GM12801 (cell line): ENCODE measurements around the gene ICA1.

Source experiments
- TF ChIP-seq, protein P1 (sequence below): IDR thresholded peaks from one replicate; pipeline ENCODE4 v1.5.1; 2011; ENCODE audit warnings: control low read depth; ENCODE audit not compliant: insufficient read length; ENCODE audit errors: extremely low read depth

Gene ICA1

DNA sequence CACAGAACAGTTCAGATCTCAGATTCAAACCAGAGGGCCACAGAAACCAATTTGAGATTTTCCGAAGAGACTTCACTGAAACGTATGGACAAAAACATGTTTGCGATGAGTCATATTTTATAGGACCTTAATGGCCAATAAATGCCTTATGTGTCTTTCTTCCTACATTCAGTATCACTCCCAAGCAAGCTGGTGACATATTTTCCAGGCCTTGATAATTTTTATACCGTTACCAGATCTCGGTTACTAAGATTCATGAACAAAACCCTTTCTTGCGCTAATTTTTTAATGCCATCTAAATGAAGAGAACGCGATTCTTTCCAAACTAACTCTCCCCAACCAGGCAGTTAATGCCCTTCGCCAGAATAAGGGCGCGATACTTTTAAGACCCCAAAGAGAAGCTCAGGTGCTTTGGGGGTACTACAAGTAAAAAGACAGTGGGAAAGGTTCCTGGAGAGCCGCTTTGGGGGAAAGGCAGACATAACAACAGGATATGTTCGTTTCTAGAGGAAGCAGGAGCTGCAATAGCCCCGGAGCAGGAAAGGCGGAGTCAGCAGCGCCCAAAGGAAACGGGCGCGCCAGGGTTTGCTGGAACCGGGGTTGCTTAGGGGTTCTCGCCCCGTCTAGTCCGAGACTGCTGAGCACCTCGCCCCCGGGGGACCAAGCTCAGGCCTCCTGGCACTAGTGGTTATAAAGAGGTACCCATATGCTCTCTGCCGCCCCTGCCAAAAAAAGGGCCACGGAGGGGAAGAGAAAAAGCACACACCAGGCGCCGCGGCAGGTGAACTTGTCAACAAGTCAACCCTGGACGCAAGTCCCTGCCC lies 884 bp downstream of the ICA1 start:
- TF ChIP-seq, protein P1, sequence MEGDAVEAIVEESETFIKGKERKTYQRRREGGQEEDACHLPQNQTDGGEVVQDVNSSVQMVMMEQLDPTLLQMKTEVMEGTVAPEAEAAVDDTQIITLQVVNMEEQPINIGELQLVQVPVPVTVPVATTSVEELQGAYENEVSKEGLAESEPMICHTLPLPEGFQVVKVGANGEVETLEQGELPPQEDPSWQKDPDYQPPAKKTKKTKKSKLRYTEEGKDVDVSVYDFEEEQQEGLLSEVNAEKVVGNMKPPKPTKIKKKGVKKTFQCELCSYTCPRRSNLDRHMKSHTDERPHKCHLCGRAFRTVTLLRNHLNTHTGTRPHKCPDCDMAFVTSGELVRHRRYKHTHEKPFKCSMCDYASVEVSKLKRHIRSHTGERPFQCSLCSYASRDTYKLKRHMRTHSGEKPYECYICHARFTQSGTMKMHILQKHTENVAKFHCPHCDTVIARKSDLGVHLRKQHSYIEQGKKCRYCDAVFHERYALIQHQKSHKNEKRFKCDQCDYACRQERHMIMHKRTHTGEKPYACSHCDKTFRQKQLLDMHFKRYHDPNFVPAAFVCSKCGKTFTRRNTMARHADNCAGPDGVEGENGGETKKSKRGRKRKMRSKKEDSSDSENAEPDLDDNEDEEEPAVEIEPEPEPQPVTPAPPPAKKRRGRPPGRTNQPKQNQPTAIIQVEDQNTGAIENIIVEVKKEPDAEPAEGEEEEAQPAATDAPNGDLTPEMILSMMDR: no peak

DNA sequence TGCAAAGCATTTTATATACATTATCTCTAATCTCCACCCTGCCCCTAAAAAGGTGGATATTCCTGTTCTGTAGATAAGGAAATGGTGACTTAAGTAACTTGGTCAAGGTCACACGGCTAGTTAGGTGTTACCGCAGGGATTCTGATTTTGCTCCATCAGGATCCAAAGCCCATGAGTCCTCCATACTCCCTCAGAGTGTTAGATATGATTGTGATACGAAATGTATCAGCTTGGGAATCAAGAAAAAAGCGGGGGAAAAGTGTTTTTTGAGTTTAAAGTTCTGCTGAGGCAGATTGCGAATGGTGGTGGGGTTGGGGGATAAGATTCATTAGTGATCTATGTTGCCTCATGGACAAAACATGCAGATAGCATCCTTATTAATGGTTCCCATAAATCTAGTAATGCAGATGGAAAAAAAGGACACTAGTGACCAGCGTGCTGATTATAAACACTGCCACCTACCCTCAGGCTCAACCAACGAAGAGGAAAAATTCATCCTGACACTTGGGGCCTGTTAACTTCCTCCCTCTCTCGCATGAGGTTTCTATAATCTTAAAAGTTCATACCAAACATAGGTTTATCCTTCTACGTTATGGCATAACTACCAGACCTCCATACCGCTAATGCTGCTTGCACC lies 2.3 kb downstream of the ICA1 start:
- TF ChIP-seq, protein P1: no peak

DNA sequence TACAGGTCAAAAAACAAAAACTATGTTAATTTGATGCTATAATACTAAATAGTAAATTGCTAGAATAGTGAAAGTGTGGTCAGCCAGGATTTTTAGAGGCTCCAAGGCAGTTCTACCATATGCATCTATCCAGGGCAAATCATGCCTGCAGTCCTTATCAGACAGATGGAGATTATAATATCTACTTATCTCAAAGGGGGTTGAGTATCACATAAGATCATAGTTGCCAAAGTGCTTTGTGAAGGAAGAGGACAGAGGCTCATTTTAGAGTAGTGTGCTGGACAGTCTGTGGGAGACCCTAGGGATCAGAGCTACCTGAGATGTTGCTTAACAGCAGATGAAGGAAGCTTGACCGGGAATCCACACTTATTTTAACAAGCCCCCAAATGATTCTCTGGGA lies 3.2 kb downstream of the ICA1 start:
- TF ChIP-seq, protein P1: no peak

DNA sequence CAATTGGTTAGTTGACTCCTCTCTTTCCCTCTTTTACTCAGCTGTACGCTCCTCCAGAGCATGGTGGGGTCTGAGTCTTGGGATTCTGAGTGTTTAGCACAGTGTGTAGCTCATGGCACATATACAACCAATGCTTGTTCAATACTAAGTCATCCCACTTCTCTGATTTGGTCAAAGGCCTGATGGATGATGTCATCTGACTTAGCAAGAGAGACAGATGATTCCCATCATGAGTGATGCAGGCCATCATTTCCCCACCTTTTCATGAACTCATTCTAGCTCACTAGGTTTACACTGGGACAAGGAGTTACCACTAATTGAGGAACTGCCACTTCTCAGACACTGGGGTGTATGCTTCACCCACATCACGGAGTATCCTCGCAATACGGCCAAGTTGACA lies 3.8 kb downstream of the ICA1 start:
- TF ChIP-seq, protein P1: no peak

DNA sequence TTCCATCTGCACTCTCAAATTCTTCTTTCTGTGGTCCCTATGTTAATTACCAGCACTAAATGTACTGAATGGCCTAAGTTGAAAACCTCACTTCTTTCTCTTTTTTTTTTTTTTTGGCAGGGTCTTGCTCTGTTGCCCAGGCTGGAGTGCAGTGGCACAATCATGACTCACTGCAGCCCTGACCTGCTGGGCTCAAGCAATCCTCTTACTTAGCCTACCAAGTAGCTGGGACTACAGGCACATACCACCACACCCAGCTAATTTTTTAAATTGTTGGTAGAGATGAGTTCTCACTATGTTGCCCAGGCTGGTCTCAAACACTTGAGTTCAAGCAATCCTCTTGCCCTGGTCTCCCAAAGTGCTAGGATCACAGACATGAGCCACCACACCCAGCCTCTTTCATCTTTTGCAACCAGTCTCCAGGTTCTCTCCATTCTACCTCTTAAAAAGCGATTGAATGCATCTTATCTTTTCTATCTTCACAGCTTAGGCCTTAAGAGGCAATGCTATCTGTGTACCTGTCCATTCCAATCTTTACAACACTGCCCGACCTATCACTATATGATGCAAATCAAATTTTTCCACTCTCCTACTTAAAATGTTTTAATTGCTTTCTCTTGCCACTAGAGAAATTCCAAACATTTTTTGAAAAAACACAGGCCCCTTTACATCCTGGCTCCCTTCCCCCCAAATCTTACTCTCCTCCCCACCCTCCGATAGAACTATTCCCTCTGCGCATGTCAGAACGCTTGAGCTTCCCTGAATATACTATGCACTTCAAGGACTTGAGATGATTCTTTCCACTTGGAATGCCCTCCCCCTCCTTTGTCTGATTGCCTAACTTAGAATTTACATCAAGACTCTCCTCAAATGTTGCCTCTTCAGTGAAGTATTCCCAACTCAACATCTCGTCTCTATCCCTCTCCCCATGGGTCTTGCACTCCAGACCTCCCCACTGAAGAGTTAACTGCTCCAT lies 6.0 kb downstream of the ICA1 start:
- TF ChIP-seq, protein P1: no peak

DNA sequence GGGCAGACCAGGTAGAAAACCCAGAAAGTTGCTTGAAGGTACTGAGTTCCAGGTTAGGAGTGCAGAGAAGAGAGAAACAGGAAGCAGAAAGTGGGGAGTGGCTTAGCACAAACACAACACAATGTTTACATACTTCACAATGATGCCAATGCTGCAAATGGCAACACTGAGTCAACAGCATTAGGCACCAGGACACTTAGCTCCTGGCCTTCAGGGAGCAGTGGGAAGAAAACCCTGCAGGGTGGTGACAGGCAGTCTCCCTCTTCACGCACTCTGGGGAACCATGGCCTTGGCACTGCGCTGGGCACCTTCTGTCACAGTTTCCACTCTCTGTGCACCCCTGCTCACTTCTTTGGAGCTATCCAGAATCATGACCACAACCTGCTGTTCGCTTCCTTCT lies 7.3 kb downstream of the ICA1 start:
- TF ChIP-seq, protein P1: no peak

DNA sequence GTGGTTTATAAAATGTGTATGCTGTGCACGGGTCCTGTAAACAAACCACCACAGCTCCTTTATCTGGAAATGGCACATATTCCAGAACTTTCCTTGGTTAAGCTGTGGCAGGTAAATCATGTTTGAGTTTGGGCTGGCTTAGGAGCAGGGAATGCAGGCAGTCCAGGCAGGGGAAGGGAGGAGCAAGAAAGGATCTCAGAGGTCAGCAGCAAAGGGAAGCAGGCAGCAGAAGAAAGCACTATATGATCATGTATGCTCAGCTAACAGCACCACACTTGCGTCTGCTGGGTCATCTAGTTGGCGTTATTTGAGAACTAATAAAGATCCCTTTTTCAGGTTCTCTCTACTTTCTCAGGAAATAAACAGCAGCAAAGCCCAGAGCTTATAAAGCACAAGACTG lies 7.8 kb downstream of the ICA1 start:
- TF ChIP-seq, protein P1: no peak
